ENCODE data around the gene PPP1R15A.

DNA sequence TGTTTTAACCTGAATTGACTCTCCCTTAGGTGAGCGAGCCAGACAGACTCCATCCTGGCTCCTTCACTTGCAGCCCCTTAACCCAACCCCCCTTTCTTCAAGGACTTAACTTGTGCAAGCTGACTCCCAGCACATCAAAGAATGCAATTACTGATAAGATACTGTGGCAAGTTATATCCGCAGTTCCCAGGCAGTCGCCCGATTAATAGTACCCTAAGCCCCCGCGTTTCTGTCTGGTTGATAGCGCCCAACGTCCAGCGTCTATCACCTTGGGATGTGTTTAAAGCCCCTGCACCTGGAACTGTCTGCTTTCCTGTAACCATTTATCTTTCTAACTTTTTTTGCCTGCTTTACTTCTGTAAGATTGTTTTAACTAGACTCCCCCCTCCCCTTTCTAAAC lies 42.1 kb upstream of the PPP1R15A start:
- TF ChIP-seq, protein P1, sequence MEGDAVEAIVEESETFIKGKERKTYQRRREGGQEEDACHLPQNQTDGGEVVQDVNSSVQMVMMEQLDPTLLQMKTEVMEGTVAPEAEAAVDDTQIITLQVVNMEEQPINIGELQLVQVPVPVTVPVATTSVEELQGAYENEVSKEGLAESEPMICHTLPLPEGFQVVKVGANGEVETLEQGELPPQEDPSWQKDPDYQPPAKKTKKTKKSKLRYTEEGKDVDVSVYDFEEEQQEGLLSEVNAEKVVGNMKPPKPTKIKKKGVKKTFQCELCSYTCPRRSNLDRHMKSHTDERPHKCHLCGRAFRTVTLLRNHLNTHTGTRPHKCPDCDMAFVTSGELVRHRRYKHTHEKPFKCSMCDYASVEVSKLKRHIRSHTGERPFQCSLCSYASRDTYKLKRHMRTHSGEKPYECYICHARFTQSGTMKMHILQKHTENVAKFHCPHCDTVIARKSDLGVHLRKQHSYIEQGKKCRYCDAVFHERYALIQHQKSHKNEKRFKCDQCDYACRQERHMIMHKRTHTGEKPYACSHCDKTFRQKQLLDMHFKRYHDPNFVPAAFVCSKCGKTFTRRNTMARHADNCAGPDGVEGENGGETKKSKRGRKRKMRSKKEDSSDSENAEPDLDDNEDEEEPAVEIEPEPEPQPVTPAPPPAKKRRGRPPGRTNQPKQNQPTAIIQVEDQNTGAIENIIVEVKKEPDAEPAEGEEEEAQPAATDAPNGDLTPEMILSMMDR (tag by site-specific recombination; IDR thresholded peaks at IDR 0.05), result no peak
- TF ChIP-seq RBAK (tag by site-specific recombination; IDR thresholded peaks at IDR 0.05) (no peak), ZNF830 (tag by site-specific recombination; IDR thresholded peaks at IDR 0.05; ENCODE audit: low read depth) (no peak), ZNF777 (tag by site-specific recombination; IDR thresholded peaks at IDR 0.05; ENCODE audit: borderline replicate concordance) (no peak), ZNF747 (tag by site-specific recombination; IDR thresholded peaks at IDR 0.05) (no peak), GFI1B (tag by site-specific recombination; IDR thresholded peaks at IDR 0.05) (no peak), ZBTB17 (tag by site-specific recombination; IDR thresholded peaks at IDR 0.05) (no peak), SP3 (tag by site-specific recombination; IDR thresholded peaks at IDR 0.05) (no peak), MEIS1 (CRISPR knock-in tag; IDR thresholded peaks at IDR 0.05; ENCODE audit: borderline replicate concordance) (no peak)
- TF ChIP-seq, protein P2, sequence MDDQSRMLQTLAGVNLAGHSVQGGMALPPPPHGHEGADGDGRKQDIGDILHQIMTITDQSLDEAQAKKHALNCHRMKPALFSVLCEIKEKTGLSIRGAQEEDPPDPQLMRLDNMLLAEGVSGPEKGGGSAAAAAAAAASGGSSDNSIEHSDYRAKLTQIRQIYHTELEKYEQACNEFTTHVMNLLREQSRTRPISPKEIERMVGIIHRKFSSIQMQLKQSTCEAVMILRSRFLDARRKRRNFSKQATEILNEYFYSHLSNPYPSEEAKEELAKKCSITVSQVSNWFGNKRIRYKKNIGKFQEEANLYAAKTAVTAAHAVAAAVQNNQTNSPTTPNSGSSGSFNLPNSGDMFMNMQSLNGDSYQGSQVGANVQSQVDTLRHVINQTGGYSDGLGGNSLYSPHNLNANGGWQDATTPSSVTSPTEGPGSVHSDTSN (CRISPR knock-in tag; IDR thresholded peaks at IDR 0.05), result no peak
- TF ChIP-seq, protein P3, sequence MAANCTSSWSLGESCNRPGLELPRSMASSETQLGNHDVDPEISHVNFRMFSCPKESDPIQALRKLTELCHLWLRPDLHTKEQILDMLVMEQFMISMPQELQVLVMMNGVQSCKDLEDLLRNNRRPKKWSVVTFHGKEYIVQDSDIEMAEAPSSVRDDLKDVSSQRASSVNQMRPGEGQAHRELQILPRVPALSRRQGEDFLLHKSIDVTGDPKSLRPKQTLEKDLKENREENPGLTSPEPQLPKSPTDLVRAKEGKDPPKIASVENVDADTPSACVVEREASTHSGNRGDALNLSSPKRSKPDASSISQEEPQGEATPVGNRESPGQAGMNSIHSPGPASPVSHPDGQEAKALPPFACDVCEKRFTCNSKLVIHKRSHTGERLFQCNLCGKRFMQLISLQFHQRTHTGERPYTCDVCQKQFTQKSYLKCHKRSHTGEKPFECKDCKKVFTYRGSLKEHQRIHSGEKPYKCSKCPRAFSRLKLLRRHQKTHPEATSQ (tag by site-specific recombination; IDR thresholded peaks at IDR 0.05), result no peak
- TF ChIP-seq, protein P4, sequence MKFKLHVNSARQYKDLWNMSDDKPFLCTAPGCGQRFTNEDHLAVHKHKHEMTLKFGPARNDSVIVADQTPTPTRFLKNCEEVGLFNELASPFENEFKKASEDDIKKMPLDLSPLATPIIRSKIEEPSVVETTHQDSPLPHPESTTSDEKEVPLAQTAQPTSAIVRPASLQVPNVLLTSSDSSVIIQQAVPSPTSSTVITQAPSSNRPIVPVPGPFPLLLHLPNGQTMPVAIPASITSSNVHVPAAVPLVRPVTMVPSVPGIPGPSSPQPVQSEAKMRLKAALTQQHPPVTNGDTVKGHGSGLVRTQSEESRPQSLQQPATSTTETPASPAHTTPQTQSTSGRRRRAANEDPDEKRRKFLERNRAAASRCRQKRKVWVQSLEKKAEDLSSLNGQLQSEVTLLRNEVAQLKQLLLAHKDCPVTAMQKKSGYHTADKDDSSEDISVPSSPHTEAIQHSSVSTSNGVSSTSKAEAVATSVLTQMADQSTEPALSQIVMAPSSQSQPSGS (tag by site-specific recombination; IDR thresholded peaks at IDR 0.05; ENCODE audit: low read depth), result no peak
- TF ChIP-seq, protein P5, sequence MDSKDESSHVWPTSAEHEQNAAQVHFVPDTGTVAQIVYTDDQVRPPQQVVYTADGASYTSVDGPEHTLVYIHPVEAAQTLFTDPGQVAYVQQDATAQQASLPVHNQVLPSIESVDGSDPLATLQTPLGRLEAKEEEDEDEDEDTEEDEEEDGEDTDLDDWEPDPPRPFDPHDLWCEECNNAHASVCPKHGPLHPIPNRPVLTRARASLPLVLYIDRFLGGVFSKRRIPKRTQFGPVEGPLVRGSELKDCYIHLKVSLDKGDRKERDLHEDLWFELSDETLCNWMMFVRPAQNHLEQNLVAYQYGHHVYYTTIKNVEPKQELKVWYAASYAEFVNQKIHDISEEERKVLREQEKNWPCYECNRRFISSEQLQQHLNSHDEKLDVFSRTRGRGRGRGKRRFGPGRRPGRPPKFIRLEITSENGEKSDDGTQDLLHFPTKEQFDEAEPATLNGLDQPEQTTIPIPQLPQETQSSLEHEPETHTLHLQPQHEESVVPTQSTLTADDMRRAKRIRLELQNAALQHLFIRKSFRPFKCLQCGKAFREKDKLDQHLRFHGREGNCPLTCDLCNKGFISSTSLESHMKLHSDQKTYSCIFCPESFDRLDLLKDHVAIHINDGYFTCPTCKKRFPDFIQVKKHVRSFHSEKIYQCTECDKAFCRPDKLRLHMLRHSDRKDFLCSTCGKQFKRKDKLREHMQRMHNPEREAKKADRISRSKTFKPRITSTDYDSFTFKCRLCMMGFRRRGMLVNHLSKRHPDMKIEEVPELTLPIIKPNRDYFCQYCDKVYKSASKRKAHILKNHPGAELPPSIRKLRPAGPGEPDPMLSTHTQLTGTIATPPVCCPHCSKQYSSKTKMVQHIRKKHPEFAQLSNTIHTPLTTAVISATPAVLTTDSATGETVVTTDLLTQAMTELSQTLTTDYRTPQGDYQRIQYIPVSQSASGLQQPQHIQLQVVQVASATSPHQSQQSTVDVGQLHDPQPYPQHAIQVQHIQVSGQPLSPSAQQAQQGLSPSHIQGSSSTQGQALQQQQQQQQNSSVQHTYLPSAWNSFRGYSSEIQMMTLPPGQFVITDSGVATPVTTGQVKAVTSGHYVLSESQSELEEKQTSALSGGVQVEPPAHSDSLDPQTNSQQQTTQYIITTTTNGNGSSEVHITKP (tag by site-specific recombination; IDR thresholded peaks at IDR 0.05), result no peak

Measured in HEK293 (cell line).